ENCODE measurements around the gene BLOC1S3.

BLOC1S3 gene

DNA sequence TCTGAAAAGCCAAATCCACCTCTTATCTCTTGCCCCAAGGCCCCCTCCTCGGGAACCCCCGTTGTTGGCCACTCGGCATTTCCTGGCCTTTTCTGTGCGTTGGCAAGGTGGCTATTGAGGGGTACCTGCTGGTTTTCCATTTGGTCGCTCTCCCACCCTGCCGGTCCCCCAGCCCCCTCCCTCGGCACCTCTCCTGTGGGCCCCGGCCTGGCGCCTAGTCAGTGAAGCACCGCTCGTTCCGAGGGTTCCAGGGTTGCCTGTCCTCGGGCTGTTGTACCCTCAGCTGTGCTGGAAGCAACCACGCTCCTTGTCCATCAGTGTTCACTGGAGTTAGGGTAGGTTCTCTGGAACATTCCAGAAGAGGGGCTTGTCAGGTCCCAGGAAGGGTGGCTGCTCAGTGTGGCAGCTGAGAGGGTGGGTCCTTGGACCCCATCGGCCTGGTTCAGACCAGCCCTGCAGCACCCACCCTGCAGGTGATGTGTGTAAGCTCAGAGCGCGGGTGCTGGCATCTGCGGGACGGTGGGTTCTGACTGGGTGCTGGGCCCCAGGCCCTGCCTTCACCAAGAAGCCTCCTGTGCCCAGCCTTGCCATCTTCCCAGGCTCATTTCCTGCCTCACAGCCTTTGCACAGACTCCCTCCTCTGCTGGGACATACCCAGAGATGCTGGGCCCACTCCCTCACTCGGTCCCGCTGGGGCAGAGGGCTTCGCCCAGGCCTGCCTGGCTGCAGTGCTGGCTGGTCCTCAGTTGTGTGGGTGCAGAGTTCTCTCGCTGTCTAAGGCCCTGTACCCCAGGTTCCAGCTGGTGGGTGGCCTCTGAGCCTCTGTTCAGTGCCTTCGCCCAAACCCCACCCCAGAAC, 39.1 kb upstream of the BLOC1S3 start:
- no peaks in the 10 kb centered on the region for H3K9me3 ChIP-seq (ENCODE audit: control insufficient read depth, insufficient read depth, low read length)
- peaks cover 11% of the 10 kb centered on the region; the same call in 1 of the 2 replicates for H3K36me3 ChIP-seq (ENCODE audit: control insufficient read depth, insufficient read depth, low read length)
- no CpG with 5 or more reads among the region's 24 CpGs for WGBS (ENCODE audit: insufficient coverage, insufficient read length)
- no peak for DNase-seq (ENCODE audit: low read depth, low spot score)
- no peak overlapping the region for H3K4me3 ChIP-seq (ENCODE audit: low read length)
- H3K4me1 ChIP-seq (ENCODE audit: control insufficient read depth, insufficient read depth, low read length): peaks cover 1% of the 10 kb centered on the region
- H3K27me3 ChIP-seq (ENCODE audit: control insufficient read depth, insufficient read depth, low read length): no peaks in the 10 kb centered on the region
- no peak overlapping the region for H3K27ac ChIP-seq (ENCODE audit: low read length)

DNA sequence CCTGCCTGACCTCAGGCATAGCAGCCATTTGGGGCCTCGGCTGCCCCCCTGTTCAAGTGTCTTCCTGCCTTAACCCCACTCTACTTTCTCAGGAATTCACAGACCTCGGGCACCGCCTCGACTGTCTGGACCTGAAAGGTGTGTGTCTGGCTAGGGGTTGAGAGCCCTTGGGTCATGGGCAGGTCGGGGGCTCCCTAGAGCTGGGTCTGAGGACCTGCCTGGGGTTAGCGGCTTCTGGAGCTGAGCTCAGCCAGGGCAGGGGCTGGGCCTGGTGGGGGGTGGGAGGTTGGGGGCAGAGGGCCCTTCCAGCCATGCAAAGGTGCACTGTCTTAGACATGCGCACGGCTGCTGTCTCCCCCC, 38.5 kb upstream of the BLOC1S3 start:
- peaks cover 15% of the 10 kb centered on the region; the same call in 1 of the 2 replicates for H3K36me3 ChIP-seq (ENCODE audit: control insufficient read depth, insufficient read depth, low read length)
- no peak overlapping the region for H3K4me3 ChIP-seq (ENCODE audit: low read length)
- H3K27me3 ChIP-seq (ENCODE audit: control insufficient read depth, insufficient read depth, low read length): no peaks in the 10 kb centered on the region
- DNase-seq (ENCODE audit: low read depth, low spot score): no peak
- no CpG with 5 or more reads among the region's 8 CpGs for WGBS (ENCODE audit: insufficient coverage, insufficient read length)
- H3K27ac ChIP-seq (ENCODE audit: low read length): no peak overlapping the region
- peaks cover 1% of the 10 kb centered on the region for H3K4me1 ChIP-seq (ENCODE audit: control insufficient read depth, insufficient read depth, low read length)
- no peaks in the 10 kb centered on the region for H3K9me3 ChIP-seq (ENCODE audit: control insufficient read depth, insufficient read depth, low read length)

DNA sequence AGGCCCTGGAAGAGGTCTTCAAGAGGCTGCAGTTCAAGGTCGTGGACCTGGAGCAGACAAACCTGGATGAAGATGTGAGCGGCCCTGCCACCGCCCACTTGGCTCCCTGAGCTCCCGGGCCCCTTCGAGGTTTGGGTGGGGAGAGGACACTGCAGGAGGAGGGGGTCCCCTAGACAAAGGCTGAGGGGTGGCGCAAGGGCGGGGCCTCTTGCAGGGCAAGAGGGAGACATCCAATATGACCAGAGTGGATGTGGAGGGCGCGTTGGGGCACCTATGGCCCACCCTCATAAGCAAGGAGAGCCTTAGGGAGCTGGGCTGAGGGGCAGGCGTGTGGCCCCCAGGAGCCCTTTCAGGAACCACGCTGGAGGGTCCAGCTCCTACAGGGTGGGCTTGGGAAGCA, 38.1 kb upstream of the BLOC1S3 start:
- H3K36me3 ChIP-seq (ENCODE audit: control insufficient read depth, insufficient read depth, low read length): peaks cover 15% of the 10 kb centered on the region; the same call in 1 of the 2 replicates
- no CpG with 5 or more reads among the region's 11 CpGs for WGBS (ENCODE audit: insufficient coverage, insufficient read length)
- H3K4me3 ChIP-seq (ENCODE audit: low read length): no peak overlapping the region
- DNase-seq (ENCODE audit: low read depth, low spot score): no peak
- H3K27ac ChIP-seq (ENCODE audit: low read length): no peak overlapping the region
- no peaks in the 10 kb centered on the region for H3K27me3 ChIP-seq (ENCODE audit: control insufficient read depth, insufficient read depth, low read length)
- H3K9me3 ChIP-seq (ENCODE audit: control insufficient read depth, insufficient read depth, low read length): no peaks in the 10 kb centered on the region
- peaks cover 1% of the 10 kb centered on the region for H3K4me1 ChIP-seq (ENCODE audit: control insufficient read depth, insufficient read depth, low read length)

DNA sequence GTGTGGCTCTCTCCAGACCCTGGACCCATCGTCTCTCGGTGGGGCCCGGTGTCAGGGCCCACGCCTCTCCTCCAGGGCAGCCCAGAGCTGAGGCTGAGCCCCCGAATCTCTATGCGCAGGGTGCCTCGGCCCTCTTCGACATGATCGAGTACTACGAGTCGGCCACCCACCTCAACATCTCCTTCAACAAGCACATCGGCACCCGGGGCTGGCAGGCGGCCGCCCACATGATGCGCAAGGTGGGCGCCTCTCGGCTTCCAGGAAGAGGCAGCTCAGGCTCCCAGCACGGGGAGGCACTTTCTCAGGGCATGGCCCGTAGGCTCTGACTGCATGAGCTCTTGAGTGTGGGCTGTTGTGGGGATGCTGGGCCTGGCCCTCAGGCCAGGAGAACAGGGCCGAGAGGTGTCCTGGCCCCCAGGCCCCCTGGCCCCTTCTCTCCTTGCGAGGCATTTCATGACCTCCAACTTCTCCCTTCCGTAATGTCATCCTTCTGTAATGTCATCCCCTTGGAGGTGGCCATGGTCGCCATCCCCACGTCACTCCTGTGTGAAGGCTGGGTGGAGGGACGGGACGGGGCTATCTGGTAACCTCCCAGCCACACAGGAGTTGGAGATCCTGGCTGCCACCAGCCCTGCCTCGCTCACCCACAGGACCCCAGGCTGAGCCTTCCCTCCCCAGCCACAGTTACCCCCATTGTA, 37.2 kb upstream of the BLOC1S3 start:
- peaks cover 15% of the 10 kb centered on the region; the same call in 1 of the 2 replicates for H3K36me3 ChIP-seq (ENCODE audit: control insufficient read depth, insufficient read depth, low read length)
- peaks cover 1% of the 10 kb centered on the region for H3K4me1 ChIP-seq (ENCODE audit: control insufficient read depth, insufficient read depth, low read length)
- H3K27me3 ChIP-seq (ENCODE audit: control insufficient read depth, insufficient read depth, low read length): no peaks in the 10 kb centered on the region
- H3K9me3 ChIP-seq (ENCODE audit: control insufficient read depth, insufficient read depth, low read length): no peaks in the 10 kb centered on the region
- no peak for DNase-seq (ENCODE audit: low read depth, low spot score)
- no peak overlapping the region for H3K27ac ChIP-seq (ENCODE audit: low read length)
- no CpG with 5 or more reads among the region's 28 CpGs for WGBS (ENCODE audit: insufficient coverage, insufficient read length)
- H3K4me3 ChIP-seq (ENCODE audit: low read length): no peak overlapping the region

DNA sequence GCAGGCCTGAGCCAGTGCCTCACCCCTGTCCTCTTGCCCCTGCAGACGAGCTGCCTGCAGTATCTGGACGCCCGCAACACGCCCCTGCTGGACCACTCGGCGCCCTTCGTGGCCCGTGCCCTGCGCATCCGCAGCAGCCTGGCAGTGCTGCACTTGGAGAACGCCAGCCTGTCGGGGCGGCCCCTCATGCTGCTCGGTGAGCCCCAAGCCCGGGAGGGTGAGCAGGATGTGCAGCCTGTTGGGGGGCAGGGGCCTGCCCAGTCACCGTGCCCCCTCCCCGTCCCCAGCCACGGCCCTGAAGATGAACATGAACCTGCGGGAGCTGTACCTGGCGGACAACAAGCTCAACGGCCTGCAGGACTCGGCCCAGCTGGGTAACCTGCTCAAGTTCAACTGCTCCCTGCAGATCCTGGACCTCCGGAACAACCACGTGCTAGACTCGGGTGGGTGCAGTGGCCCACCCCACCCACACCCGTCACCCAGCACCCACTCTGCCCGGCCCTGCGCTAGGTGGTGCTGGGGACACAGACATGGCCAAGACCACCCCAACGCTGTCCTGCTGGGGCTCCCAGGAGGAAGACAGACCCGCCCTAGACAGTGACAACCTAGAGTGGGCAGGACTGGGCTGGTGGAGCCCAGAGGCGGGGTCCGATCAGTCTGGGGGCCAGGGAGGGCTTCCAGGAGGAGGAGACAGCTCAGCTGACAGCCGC, 36.4 kb upstream of the BLOC1S3 start:
- H3K9me3 ChIP-seq (ENCODE audit: control insufficient read depth, insufficient read depth, low read length): no peaks in the 10 kb centered on the region
- H3K4me1 ChIP-seq (ENCODE audit: control insufficient read depth, insufficient read depth, low read length): peaks cover 1% of the 10 kb centered on the region; the same call in 1 of the 2 replicates
- no peak overlapping the region for H3K4me3 ChIP-seq (ENCODE audit: low read length)
- H3K27ac ChIP-seq (ENCODE audit: low read length): no peak overlapping the region
- no peak for DNase-seq (ENCODE audit: low read depth, low spot score)
- no CpG with 5 or more reads among the region's 33 CpGs for WGBS (ENCODE audit: insufficient coverage, insufficient read length)
- H3K27me3 ChIP-seq (ENCODE audit: control insufficient read depth, insufficient read depth, low read length): no peaks in the 10 kb centered on the region
- peaks cover 15% of the 10 kb centered on the region; the same call in 1 of the 2 replicates for H3K36me3 ChIP-seq (ENCODE audit: control insufficient read depth, insufficient read depth, low read length)

DNA sequence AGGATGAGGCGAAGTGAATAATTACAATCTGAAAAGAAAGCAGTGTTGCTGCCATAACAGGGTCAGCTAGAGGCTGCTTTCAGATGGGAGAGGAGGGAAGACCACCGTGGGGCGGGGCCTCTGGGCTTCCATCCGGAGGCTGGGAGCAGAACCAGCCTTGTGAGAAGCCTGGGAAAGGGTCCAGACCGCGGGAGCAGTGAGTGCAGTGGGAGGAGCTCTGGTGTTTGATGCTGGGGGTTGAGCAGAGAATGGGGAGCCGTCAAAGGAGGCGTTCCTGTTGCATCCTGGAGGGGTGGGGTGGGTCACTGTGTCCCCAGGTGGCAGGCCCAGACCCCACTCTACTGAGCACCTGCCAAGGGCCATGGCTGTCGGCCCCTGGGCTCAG, 35.9 kb upstream of the BLOC1S3 start:
- Histone ChIP-seq H3K36me3 (ENCODE audit: control insufficient read depth, insufficient read depth, low read length) (peaks cover 15% of the 10 kb centered on the region; the same call in 1 of the 2 replicates), H3K27me3 (ENCODE audit: control insufficient read depth, insufficient read depth, low read length) (no peaks in the 10 kb centered on the region), H3K4me3 (ENCODE audit: low read length) (no peak overlapping the region), H3K9me3 (ENCODE audit: control insufficient read depth, insufficient read depth, low read length) (no peaks in the 10 kb centered on the region), H3K4me1 (ENCODE audit: control insufficient read depth, insufficient read depth, low read length) (peaks cover 1% of the 10 kb centered on the region; the same call in 1 of the 2 replicates), H3K27ac (ENCODE audit: low read length) (no peak overlapping the region)
- DNase-seq (ENCODE audit: low read depth, low spot score): no peak
- no CpG with 5 or more reads among the region's 9 CpGs for WGBS (ENCODE audit: insufficient coverage, insufficient read length)

DNA sequence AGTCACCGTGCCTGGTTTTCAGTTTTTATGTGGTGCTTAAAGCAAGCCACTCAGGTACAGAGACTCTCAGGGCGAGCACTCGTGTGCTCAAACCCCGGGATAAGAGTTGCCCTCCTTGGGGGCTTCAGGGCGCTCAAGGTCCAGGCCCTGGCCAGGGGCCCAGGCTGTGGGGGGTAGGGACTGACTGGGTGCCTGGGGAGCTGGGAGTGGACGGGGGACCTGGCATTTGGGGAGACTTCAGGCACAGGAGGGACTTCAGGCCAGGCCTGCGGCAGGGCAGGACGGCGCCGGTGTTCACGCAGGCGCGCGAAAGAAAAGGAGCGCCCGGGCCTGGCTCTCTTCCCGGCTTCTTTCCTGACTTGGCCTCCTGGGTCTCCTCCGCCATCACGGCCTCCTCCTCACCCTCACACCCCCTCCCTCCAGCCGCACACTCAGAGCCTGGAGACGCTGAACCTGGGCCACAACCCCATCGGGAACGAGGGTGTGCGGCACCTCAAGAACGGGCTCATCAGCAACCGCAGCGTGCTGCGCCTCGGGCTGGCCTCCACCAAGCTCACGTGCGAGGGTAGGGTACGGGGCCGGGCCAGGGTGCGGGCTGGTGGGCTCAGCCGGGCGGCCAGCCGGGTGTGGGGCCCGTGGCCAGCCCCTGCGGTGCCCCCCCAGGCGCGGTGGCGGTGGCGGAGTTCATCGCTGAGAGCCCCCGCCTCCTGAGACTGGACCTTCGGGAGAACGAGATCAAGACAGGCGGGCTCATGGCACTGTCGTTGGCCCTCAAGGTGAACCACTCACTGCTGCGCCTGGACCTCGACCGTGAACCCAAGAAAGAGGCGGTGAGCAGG, 33.9 kb upstream of the BLOC1S3 start:
- Histone ChIP-seq H3K27me3 (ENCODE audit: control insufficient read depth, insufficient read depth, low read length) (no peaks in the 10 kb centered on the region), H3K9me3 (ENCODE audit: control insufficient read depth, insufficient read depth, low read length) (no peaks in the 10 kb centered on the region), H3K27ac (ENCODE audit: low read length) (no peak overlapping the region), H3K4me3 (ENCODE audit: low read length) (no peak overlapping the region), H3K4me1 (ENCODE audit: control insufficient read depth, insufficient read depth, low read length) (no peaks in the 10 kb centered on the region), H3K36me3 (ENCODE audit: control insufficient read depth, insufficient read depth, low read length) (peaks cover 15% of the 10 kb centered on the region; the same call in 1 of the 2 replicates)
- WGBS (ENCODE audit: insufficient coverage, insufficient read length): no CpG with 5 or more reads among the region's 53 CpGs
- no peak for DNase-seq (ENCODE audit: low read depth, low spot score)

DNA sequence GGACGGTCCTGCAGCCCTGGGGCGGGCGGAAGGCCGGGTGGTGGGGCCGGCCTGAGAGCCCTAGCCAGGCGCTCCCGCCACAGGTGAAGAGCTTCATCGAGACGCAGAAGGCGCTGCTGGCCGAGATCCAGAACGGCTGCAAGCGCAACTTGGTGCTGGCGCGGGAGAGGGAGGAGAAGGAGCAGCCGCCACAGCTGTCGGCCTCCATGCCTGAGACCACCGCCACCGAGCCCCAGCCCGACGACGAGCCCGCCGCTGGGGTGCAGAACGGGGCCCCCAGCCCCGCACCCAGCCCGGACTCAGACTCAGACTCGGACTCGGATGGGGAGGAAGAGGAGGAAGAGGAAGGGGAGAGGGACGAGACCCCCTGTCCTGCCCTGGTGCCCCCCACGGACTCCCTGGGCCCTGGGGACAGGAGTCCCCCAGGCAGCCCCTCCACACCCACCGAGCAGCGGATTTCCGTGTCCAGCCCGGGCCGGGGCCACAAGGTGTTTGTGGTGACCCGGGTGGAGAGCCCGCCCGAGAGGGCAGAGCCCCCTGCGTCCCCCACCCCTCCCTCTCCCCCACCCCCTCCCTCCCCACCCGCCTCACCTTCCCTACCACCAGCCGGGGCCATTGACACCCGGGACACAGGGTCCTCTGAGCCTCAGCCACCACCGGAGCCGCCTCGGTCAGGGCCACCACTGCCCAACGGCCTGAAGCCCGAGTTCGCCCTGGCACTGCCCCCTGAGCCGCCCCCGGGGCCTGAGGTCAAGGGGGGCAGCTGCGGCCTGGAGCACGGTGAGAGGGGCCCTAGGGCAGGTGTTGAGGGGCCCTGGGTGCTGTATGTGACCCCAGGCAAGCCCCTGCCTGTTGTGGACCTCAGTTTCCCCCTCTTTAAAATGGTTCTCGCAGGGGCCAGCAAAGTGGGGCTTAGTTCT, 33.1 kb upstream of the BLOC1S3 start:
- H3K36me3 ChIP-seq (ENCODE audit: control insufficient read depth, insufficient read depth, low read length): peaks cover 15% of the 10 kb centered on the region; the same call in 1 of the 2 replicates
- no CpG with 5 or more reads among the region's 54 CpGs for WGBS (ENCODE audit: insufficient coverage, insufficient read length)
- H3K9me3 ChIP-seq (ENCODE audit: control insufficient read depth, insufficient read depth, low read length): no peaks in the 10 kb centered on the region
- no peak for DNase-seq (ENCODE audit: low read depth, low spot score)
- no peak overlapping the region for H3K4me3 ChIP-seq (ENCODE audit: low read length)
- H3K27me3 ChIP-seq (ENCODE audit: control insufficient read depth, insufficient read depth, low read length): no peaks in the 10 kb centered on the region
- H3K27ac ChIP-seq (ENCODE audit: low read length): no peak overlapping the region
- H3K4me1 ChIP-seq (ENCODE audit: control insufficient read depth, insufficient read depth, low read length): no peaks in the 10 kb centered on the region

DNA sequence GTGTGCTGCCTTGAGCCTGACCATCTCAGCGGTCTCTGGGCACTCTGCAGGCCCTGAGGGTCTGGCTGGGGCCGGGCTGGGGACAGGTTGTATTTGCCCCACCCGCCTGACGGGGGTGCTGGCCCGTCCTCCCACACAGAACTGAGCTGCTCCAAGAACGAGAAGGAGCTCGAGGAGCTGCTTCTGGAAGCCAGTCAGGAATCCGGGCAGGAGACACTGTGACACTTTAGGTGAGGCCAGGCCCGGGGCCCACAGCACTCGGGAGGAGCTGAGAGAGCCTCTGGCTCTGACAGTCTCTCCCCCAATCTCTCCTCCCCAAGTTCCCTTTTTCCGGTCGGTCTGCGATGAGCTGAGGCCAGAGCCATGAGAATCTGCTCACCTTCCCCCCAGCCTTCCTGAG, 32.3 kb upstream of the BLOC1S3 start:
- Histone ChIP-seq H3K4me1 (ENCODE audit: control insufficient read depth, insufficient read depth, low read length) (no peaks in the 10 kb centered on the region), H3K27me3 (ENCODE audit: control insufficient read depth, insufficient read depth, low read length) (no peaks in the 10 kb centered on the region), H3K4me3 (ENCODE audit: low read length) (no peak overlapping the region), H3K9me3 (ENCODE audit: control insufficient read depth, insufficient read depth, low read length) (no peaks in the 10 kb centered on the region), H3K27ac (ENCODE audit: low read length) (no peak overlapping the region), H3K36me3 (ENCODE audit: control insufficient read depth, insufficient read depth, low read length) (peaks cover 15% of the 10 kb centered on the region; the same call in 1 of the 2 replicates)
- WGBS (ENCODE audit: insufficient coverage, insufficient read length): no CpG with 5 or more reads among the region's 13 CpGs
- no peak for DNase-seq (ENCODE audit: low read depth, low spot score)

Data from iPS DF 6.9 (cell line).